ENCODE measurements around the gene PIEZO2.

DNA sequence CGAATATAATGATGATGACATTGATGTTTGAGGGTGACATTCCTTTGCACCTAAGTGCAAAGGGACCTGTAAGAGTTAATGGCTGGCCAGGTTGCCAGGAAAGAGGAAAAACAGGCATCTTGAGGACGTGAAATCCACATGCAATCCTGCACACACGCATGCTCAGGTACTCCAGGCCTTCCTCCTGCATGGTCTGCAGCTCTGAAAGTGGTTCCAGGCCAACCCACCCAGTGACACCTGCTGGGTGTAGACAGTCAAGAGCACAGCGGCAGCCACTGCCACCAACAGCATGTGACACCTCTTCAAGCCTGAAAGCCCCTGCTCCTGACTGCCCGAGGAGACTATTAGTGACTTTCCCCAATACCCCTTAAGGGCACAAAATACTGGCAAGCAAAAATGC, 101.6 kb downstream of the PIEZO2 start:
- TF ChIP-seq CTCF (IDR thresholded peaks at IDR 0.05) (no peak), POLR2A (IDR thresholded peaks at IDR 0.05) (no peak)

Data from esophagus squamous epithelium (tissue), 4 donors.